ENCODE results near the gene PIAS3.

The PIAS3 gene

GRCh38 chr1:145858238-145858900, 512 bp downstream of the PIAS3 start:
- Histone ChIP-seq H3K27ac (peak overlapping the region; percentile 91 to 98), H3K4me3 (peak overlapping the region; percentile 97)
- TF ChIP-seq CTCF (IDR thresholded peaks at IDR 0.05) = no peak
- peak; percentile 81 for DNase-seq (ENCODE audit: low spot score)

GRCh38 chr1:145857170-145857569, 1.7 kb downstream of the PIAS3 start:
- Histone ChIP-seq H3K27ac (peak overlapping the region; percentile 91 to 98), H3K4me3 (peak overlapping the region; percentile 97)

GRCh38 chr1:145855426-145855948, 3.4 kb downstream of the PIAS3 start:
- Histone ChIP-seq H3K27ac (no peak overlapping the region), H3K4me3 (no peak overlapping the region)
- no peak for TF ChIP-seq CTCF (IDR thresholded peaks at IDR 0.05)
- no peak for DNase-seq (ENCODE audit: low spot score)

More at GRCh38 chr1:145857170-145857569, 1.7 kb downstream of the PIAS3 start:
- TF ChIP-seq CTCF (IDR thresholded peaks at IDR 0.05) = no peak
- no peak for DNase-seq (ENCODE audit: low spot score)

- TF ChIP-seq CTCF (IDR thresholded peaks at IDR 0.05) = no peak
- Histone ChIP-seq H3K4me3 (no peak overlapping the region), H3K27ac (peak overlapping the region in 1 of 2 donors; percentile 78)
- no peak for DNase-seq (ENCODE audit: low spot score)
Observed at GRCh38 chr1:145849356-145850160, 9.3 kb downstream of the PIAS3 start.

- no peak for TF ChIP-seq CTCF (IDR thresholded peaks at IDR 0.05)
- no peak for DNase-seq (ENCODE audit: low spot score)
- no peak overlapping the region for H3K27ac ChIP-seq
- no peak overlapping the region for H3K4me3 ChIP-seq
Observed at GRCh38 chr1:145847827-145848226, 11.1 kb downstream of the PIAS3 start.

- H3K27ac ChIP-seq = peak overlapping the region; percentile 67 to 84
- no peak for DNase-seq (ENCODE audit: low spot score)
- peak overlapping the region; percentile 69 for H3K4me3 ChIP-seq
- TF ChIP-seq CTCF (IDR thresholded peaks at IDR 0.05) = peak; percentile 62
Observed at GRCh38 chr1:145846201-145846612, 12.7 kb downstream of the PIAS3 start.

Data from coronary artery (tissue), 2 donors.